Germinal center (tissue), 1 donor: ENCODE data around the gene SELENOI.

ENCODE experiments used
- DNase-seq: peaks from one replicate; pipeline ENCODE4 v3.0.0; 2012; ENCODE audit warnings: mixed read lengths, low spot score

Gene SELENOI

GRCh38 chr2:26412091-26412673 lies 66.2 kb downstream of the SELENOI start:
- no peak for DNase-seq

GRCh38 chr2:26414311-26414710 lies 68.4 kb downstream of the SELENOI start:
- no peak for DNase-seq

GRCh38 chr2:26421961-26422360 lies 76.0 kb downstream of the SELENOI start:
- no peak for DNase-seq

GRCh38 chr2:26422947-26423629 lies 77.1 kb downstream of the SELENOI start:
- no peak for DNase-seq

- DNase-seq, result no peak
Observed at GRCh38 chr2:26423750-26424149, 77.8 kb downstream of the SELENOI start.

GRCh38 chr2:26424221-26424620 lies 78.3 kb downstream of the SELENOI start:
- no peak for DNase-seq

GRCh38 chr2:26428846-26429245 lies 82.9 kb downstream of the SELENOI start:
- DNase-seq, result no peak

- no peak for DNase-seq
Observed at GRCh38 chr2:26429779-26430578, 84.0 kb downstream of the SELENOI start.

- no peak for DNase-seq
Observed at GRCh38 chr2:26430826-26431225, 84.9 kb downstream of the SELENOI start.

GRCh38 chr2:26432363-26432762 lies 86.4 kb downstream of the SELENOI start:
- no peak for DNase-seq

GRCh38 chr2:26432859-26433258 lies 86.9 kb downstream of the SELENOI start:
- no peak for DNase-seq

- no peak for DNase-seq
Observed at GRCh38 chr2:26435106-26435505, 89.2 kb downstream of the SELENOI start.

- DNase-seq, result no peak
Observed at GRCh38 chr2:26438526-26438925, 92.6 kb downstream of the SELENOI start.

GRCh38 chr2:26438926-26439325 lies 93.0 kb downstream of the SELENOI start:
- no peak for DNase-seq

GRCh38 chr2:26442301-26442700 lies 96.4 kb downstream of the SELENOI start:
- DNase-seq, result no peak

- DNase-seq, result no peak
Observed at GRCh38 chr2:26442707-26443106, 96.8 kb downstream of the SELENOI start.

GRCh38 chr2:26444236-26444635 lies 98.3 kb downstream of the SELENOI start:
- no peak for DNase-seq
